HG03442 (cell line): Measurements from ENCODE around the gene ITGA2B.
A peak's percentile ranks its signal among the peaks of the same experiment; 100 is the strongest.
"Not testable (repeated sequence)": the region's sequence is repeated elsewhere in the genome, so short reads cannot be mapped to it uniquely, and the experiment has no call there.

ENCODE experiments used
- ATAC-seq: cut with Tn5 transposase; IDR thresholded peaks from one replicate; pipeline ENCODE4 v1.9.1; 2021; ENCODE audit warnings: mild to moderate bottlenecking, moderate library complexity; ENCODE audit not compliant: unreplicated experiment

The ITGA2B gene

GRCh38 chr17:44369414-44370023, 19.9 kb downstream of the ITGA2B start:
- not testable (repeated sequence) for ATAC-seq

- not testable (repeated sequence) for ATAC-seq
Measured at GRCh38 chr17:44368391-44369243, 20.8 kb downstream of the ITGA2B start.

- ATAC-seq = no peak
Measured at GRCh38 chr17:44367231-44367979, 22.0 kb downstream of the ITGA2B start.

- not testable (repeated sequence) for ATAC-seq
Measured at GRCh38 chr17:44365051-44365450, 24.4 kb downstream of the ITGA2B start.

- peak; percentile 42 for ATAC-seq
Measured at GRCh38 chr17:44363613-44364159, 25.8 kb downstream of the ITGA2B start, which contains the start of gene FAM171A2. FAM171A2 (minus strand) TSS chr17:44363853; CDS start chr17:44363714, 139 bp downstream.

- no peak for ATAC-seq
Measured at GRCh38 chr17:44362949-44363612, 26.4 kb downstream of the ITGA2B start.

GRCh38 chr17:44362459-44362948, 26.9 kb downstream of the ITGA2B start:
- ATAC-seq = no peak

GRCh38 chr17:44361292-44362260, 27.9 kb downstream of the ITGA2B start:
- no peak for ATAC-seq

- no peak for ATAC-seq
Measured at GRCh38 chr17:44360826-44361225, 28.6 kb downstream of the ITGA2B start.

GRCh38 chr17:44360144-44360533, 29.3 kb downstream of the ITGA2B start:
- no peak for ATAC-seq

GRCh38 chr17:44359458-44360143, 29.8 kb downstream of the ITGA2B start:
- no peak for ATAC-seq

GRCh38 chr17:44359006-44359405, 30.4 kb downstream of the ITGA2B start:
- ATAC-seq = no peak

- no peak for ATAC-seq
Measured at GRCh38 chr17:44358066-44358465, 31.4 kb downstream of the ITGA2B start.

- no peak for ATAC-seq
Measured at GRCh38 chr17:44356241-44356640, 33.2 kb downstream of the ITGA2B start.

- no peak for ATAC-seq
Measured at GRCh38 chr17:44355642-44356099, 33.8 kb downstream of the ITGA2B start.

- no peak for ATAC-seq
Measured at GRCh38 chr17:44354582-44355561, 34.6 kb downstream of the ITGA2B start.

- no peak for ATAC-seq
Measured at GRCh38 chr17:44353672-44354331, 35.6 kb downstream of the ITGA2B start.
